Activated CD8-positive, alpha-beta memory T cell treated with anti-CD3 and anti-CD28 coated beads, Interleukin-2, amount 10 ng/mL, durations not matched to agents 7 days and 5 days (primary cell): ENCODE measurements around the gene TJAP1. TPM values are rescaled to one million over a fixed set of nuclear protein-coding genes. Genes with fewer than 3 reads are reported as not detected.

Experiments
- ATAC-seq: fragments of 150-1000 bp; cut with Tn5 transposase; one replicate; pipeline ENCODE4 v1.10.0; 2021; ENCODE audit warnings: moderate library complexity
- CTCF ChIA-PET: fragments of 350-600 bp; sonication (Branson Sonifier 250); formaldehyde crosslinking; loops from one replicate; lab custom pipeline; 2021; ENCODE audit warnings: antibody characterized with exemption; lab: Charles Lee
- DNase-seq: peaks from one replicate; pipeline ENCODE4 v3.0.0-alpha.2; 2020
- H3K27ac Mint-ChIP-seq: one replicate; pipeline ENCODE4 v1.8.0; 2021; ENCODE audit warnings: mild to moderate bottlenecking, mixed read lengths
- H3K27me3 Mint-ChIP-seq: one replicate; pipeline ENCODE4 v1.8.0; 2021; ENCODE audit warnings: mixed read lengths
- H3K36me3 Mint-ChIP-seq: one replicate; pipeline ENCODE4 v1.8.0; 2021; ENCODE audit warnings: mild to moderate bottlenecking, mixed read lengths
- H3K4me1 Mint-ChIP-seq: one replicate; pipeline ENCODE4 v1.8.0; 2021; ENCODE audit warnings: mixed read lengths
- H3K4me3 Mint-ChIP-seq: one replicate; pipeline ENCODE4 v1.8.0; 2021; ENCODE audit warnings: mild to moderate bottlenecking, moderate library complexity, mixed read lengths
- H3K9me3 Mint-ChIP-seq: one replicate; pipeline ENCODE4 v1.8.0; 2022; ENCODE audit warnings: low read depth, mixed read lengths
- total RNA-seq, 2 experiments: library from RNA; stranded (reverse); gene quantifications; one replicate each; pipeline ENCODE4 v1.2.3, GENCODE V29; 2021

Gene TJAP1
- total RNA-seq, 2 experiments from 2014 or later: 41.1 to 41.8 TPM

DNA sequence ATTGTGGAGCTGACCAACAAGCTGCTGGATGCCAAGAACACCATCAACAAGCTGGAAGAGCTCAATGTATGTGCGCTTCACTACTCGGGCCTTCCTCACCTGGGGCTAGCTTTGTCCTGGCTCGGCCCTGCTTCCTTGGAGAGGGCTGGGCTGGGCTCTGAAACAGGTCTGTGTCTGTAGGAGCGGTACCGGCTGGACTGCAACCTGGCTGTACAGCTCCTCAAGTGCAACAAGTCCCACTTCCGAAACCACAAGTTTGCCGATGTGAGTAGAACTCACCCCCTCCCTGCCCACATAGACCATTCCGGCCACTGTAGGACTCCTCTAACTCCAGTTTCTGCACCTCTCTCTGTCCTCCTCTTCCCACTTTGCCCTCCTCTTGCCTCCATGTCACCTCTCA lies 26.1 kb downstream of the TJAP1 start:
- Mint-ChIP-seq H3K36me3 (peaks cover 12% of the 10 kb centered on the region), H3K9me3 (no peaks in the 10 kb centered on the region), H3K27me3 (peaks cover 8% of the 10 kb centered on the region), H3K4me3 (no peak overlapping the region), H3K27ac (no peak overlapping the region), H3K4me1 (peaks cover 8% of the 10 kb centered on the region)
- ATAC-seq (no peak), DNase-seq (no peak)
- CTCF ChIA-PET: interaction anchor here (0.7 to 5.0 kb wide), 6 partner anchors 8 to 240 kb away, joined by 3 to 34 read pairs (median 3); partner anchors contain the start of genes CRIP3, DLK2, POLR1C and YIPF3

DNA sequence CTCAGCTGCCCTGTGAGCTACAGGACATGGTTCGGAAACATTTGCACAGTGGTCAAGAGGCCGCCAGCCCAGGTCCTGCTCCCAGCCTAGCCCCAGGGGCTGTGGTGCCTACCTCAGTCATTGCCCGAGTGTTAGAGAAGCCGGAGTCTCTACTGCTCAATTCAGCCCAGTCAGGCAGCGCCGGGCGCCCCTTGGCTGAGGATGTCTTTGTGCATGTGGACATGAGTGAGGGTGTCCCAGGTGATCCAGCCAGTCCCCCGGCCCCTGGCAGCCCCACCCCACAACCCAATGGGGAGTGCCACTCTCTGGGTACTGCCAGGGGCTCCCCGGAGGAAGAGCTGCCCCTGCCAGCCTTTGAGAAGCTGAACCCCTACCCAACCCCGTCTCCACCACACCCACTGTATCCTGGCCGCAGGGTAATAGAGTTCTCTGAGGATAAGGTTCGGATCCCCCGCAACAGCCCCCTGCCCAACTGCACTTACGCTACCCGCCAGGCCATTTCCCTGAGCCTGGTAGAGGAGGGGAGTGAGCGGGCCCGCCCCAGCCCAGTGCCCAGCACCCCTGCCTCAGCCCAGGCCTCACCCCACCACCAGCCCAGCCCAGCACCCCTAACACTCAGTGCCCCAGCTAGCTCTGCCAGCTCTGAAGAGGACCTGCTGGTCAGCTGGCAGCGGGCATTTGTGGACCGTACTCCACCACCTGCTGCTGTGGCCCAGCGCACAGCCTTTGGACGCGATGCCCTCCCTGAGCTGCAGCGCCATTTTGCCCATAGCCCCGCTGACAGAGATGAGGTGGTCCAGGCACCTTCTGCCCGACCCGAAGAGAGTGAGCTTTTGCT lies 27.6 kb downstream of the TJAP1 start:
- H3K27me3 Mint-ChIP-seq: peaks cover 18% of the 10 kb centered on the region
- ATAC-seq (no peak), DNase-seq (no peak)
- CTCF ChIA-PET: interaction anchor here (0.9 to 5.8 kb wide), 15 partner anchors 12 to 492 kb away, joined by 3 to 48 read pairs (median 8); partner anchors contain the start of genes DLK2, MEA1, POLR1C and TJAP1
- H3K4me1 Mint-ChIP-seq: peaks cover 15% of the 10 kb centered on the region
- H3K9me3 Mint-ChIP-seq: no peaks in the 10 kb centered on the region
- H3K4me3 Mint-ChIP-seq: no peak overlapping the region
- peaks cover 14% of the 10 kb centered on the region for H3K36me3 Mint-ChIP-seq
- peak overlapping the region; percentile 52 for H3K27ac Mint-ChIP-seq

DNA sequence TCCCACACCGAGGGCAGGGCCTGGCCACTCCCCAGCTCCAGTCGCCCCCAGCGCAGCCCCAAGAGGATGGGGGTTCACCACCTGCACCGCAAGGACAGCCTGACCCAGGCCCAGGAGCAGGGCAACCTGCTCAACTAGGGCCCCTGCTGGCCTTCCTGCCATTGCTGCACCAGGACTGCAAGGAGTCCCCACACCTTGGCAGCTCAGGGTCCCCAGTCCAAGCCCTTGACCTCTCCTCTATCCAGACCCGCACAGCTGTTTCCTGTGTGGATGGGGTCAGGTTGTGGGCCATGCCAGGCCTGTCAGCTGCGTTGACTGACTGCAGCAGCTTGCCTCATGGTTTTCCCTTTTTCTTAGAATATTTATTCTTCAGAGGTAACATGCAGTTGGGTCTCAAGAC lies 28.3 kb downstream of the TJAP1 start:
- H3K4me3 Mint-ChIP-seq: no peak overlapping the region
- ATAC-seq (no peak), DNase-seq (no peak)
- CTCF ChIA-PET: interaction anchor here (0.9 to 5.8 kb wide), 33 partner anchors 7 to 492 kb away, joined by 3 to 48 read pairs (median 7); partner anchors contain the start of genes ABCC10, CRIP3, DLK2 and DNPH1
- H3K27ac Mint-ChIP-seq: peak overlapping the region; percentile 65
- peaks cover 13% of the 10 kb centered on the region for H3K36me3 Mint-ChIP-seq
- H3K4me1 Mint-ChIP-seq: peaks cover 17% of the 10 kb centered on the region
- no peaks in the 10 kb centered on the region for H3K9me3 Mint-ChIP-seq
- peaks cover 18% of the 10 kb centered on the region for H3K27me3 Mint-ChIP-seq

DNA sequence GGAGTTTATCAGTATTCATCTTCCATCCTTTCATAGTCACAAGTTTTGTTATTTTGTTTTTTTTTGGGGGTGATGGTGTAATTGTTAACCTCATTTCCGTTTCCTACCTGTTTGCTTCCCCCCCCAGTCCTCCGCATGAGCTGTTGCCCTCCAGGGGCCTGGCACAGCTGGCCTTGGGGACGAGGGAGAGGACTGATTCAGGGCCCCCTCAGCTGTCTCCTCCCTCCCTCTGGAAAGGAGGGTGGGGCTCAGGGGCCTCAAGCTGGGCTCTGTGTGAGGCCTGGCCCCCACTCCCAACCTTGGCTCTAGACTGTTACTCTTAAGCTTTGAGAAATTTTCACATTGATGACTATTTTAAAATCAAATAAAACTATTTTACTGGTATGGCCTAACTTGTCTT lies 28.8 kb downstream of the TJAP1 start:
- no peak for ATAC-seq
- Mint-ChIP-seq H3K4me1 (peaks cover 17% of the 10 kb centered on the region), H3K9me3 (no peaks in the 10 kb centered on the region), H3K27me3 (peaks cover 18% of the 10 kb centered on the region), H3K4me3 (no peak overlapping the region), H3K27ac (peak overlapping the region; percentile 65), H3K36me3 (peaks cover 13% of the 10 kb centered on the region)
- CTCF ChIA-PET: interaction anchor here (0.6 to 5.8 kb wide), 36 partner anchors 8 to 513 kb away, joined by 3 to 48 read pairs (median 6); partner anchors contain the start of genes ABCC10, CRIP3, DLK2 and DNPH1
- DNase-seq: no peak

DNA sequence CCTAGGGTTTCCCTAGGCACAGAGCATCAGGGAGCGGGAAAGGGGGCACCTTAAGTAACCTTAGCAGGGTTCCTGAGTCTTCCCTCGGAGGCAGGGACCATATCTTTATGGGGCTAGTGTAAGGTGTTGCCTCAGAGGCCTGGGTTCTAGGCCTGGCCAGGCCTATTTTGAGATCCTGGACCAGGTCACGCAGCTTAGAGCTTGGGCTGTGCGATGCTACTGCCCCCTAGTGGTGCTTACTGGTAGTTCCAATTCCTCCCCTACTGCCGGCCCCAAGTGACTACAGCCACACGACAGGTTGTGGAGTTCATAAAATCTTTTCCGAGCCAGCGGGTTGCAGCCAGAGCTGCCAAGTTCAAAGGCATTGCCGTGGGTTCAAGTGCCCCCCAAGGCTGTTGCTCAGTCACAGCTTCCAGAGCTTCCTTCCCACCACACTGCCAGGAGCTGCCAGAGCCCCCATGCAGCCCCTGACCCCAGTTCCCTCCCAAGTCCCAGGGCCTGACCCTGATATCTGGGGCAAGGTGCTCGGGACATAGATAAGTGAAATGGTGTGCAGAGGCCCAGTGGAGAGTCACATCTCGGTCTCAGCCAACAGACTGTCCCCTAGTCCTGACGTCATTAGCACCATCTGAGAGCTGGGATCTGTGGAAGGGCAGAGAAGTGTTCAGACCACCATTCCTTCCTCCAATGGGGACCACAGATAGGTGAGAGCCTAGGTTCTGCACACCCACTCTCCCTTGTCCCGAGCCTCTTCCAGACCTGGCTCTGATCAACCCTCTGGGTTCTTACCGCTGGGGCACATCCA lies 29.5 kb downstream of the TJAP1 start:
- peaks cover 18% of the 10 kb centered on the region for H3K27me3 Mint-ChIP-seq
- H3K9me3 Mint-ChIP-seq: no peaks in the 10 kb centered on the region
- CTCF ChIA-PET: interaction anchor here (0.6 to 5.8 kb wide), 41 partner anchors 8 to 514 kb away, joined by 3 to 48 read pairs (median 5); partner anchors contain the start of genes ABCC10, CRIP3, DLK2 and DNPH1
- peaks cover 17% of the 10 kb centered on the region for H3K4me1 Mint-ChIP-seq
- peak overlapping the region; percentile 20 for H3K27ac Mint-ChIP-seq
- DNase-seq: peak; percentile 86
- H3K36me3 Mint-ChIP-seq: peaks cover 15% of the 10 kb centered on the region
- H3K4me3 Mint-ChIP-seq: no peak overlapping the region
- peak; percentile 68 for ATAC-seq

DNA sequence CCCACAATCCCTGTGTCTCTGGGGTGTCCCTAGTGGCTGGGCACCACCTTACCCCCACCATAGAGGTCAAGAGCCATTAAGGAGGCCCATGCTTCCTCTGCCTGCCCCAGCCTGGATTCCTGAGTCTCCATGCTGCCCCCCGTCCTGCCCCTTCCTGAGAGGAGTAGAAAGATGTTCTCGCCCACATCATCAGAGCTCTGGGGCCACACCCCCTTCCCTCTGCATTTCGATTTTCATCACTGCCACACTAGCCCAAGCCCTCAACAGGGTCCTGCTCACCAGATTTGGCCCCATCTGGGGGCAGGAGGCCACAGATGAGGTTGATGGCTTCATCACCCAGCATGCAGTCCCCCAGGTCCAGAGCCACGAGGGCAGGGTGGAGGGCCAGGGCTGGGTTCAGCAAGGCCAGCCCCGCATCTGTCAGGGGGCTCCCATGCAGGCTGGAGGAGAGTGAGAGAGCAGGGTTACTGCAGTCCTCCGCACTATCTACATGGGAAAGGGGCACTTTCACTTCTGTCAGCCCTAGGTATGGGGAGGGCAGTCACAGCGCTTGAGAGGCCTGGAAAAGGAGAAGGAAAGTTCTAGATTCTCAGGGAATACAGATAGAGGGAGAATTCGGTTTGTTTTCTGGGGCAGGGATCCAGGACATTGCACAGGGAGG lies 31.2 kb downstream of the TJAP1 start:
- DNase-seq: no peak
- H3K27ac Mint-ChIP-seq: no peak overlapping the region
- no peak for ATAC-seq
- peaks cover 18% of the 10 kb centered on the region for H3K27me3 Mint-ChIP-seq
- CTCF ChIA-PET: interaction anchor here (0.9 to 5.8 kb wide), 9 partner anchors 8 to 246 kb away, joined by 3 to 48 read pairs (median 13); partner anchors contain the start of genes DLK2, POLR1C and YIPF3
- H3K9me3 Mint-ChIP-seq: no peaks in the 10 kb centered on the region
- peaks cover 17% of the 10 kb centered on the region for H3K4me1 Mint-ChIP-seq
- H3K36me3 Mint-ChIP-seq: peaks cover 20% of the 10 kb centered on the region
- H3K4me3 Mint-ChIP-seq: peak overlapping the region; percentile 45

DNA sequence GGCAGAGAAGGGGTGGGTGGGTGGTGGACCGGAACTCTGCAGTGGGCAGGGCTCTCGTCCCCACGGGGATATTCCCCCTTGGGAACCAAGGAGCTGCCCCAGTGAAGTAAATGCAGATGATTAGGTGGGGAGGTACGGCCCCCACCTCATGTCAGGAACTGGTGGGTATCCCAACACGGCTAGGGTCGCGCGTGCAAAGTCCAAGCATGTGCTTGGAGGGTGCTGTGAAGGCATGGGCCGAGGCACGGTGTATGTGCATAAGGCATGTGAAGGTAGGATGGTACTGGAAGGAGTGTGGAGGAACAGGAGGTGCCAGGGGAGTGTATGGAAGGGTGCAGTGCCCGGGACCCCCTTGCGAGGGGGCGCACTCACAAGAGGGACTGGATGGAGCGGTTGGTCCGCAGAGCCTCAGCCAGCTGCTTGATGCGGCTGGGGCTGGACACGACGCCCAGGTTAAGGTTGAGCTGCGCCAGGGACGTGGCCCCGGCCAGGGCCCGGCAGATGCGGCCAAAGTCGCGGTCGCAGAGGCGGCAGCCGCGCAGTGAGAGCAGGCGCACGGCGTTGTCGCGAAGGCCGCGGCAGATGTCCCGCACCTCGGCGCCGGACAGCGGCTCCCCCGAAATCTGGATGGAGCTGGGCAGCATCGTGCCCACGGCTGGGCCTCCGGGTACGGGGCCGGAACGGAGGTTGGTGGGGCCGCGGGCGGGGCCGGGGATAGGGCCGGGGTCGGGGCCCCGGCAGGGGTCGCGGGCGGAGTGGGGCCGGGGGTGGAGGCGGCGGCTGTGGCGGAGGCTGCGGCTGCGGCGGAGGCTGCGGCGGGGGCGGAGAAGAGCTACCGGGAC lies 32.0 kb downstream of the TJAP1 start:
- no peak overlapping the region for H3K27ac Mint-ChIP-seq
- no peak for ATAC-seq
- peaks cover 20% of the 10 kb centered on the region for H3K4me1 Mint-ChIP-seq
- H3K36me3 Mint-ChIP-seq: peaks cover 21% of the 10 kb centered on the region
- peak overlapping the region; percentile 76 for H3K4me3 Mint-ChIP-seq
- peaks cover 18% of the 10 kb centered on the region for H3K27me3 Mint-ChIP-seq
- DNase-seq: no peak
- H3K9me3 Mint-ChIP-seq: no peaks in the 10 kb centered on the region
- CTCF ChIA-PET: interaction anchor here (1.0 to 5.8 kb wide), 10 partner anchors 16 to 324 kb away, joined by 3 to 48 read pairs (median 3); partner anchors contain the start of gene DLK2

DNA sequence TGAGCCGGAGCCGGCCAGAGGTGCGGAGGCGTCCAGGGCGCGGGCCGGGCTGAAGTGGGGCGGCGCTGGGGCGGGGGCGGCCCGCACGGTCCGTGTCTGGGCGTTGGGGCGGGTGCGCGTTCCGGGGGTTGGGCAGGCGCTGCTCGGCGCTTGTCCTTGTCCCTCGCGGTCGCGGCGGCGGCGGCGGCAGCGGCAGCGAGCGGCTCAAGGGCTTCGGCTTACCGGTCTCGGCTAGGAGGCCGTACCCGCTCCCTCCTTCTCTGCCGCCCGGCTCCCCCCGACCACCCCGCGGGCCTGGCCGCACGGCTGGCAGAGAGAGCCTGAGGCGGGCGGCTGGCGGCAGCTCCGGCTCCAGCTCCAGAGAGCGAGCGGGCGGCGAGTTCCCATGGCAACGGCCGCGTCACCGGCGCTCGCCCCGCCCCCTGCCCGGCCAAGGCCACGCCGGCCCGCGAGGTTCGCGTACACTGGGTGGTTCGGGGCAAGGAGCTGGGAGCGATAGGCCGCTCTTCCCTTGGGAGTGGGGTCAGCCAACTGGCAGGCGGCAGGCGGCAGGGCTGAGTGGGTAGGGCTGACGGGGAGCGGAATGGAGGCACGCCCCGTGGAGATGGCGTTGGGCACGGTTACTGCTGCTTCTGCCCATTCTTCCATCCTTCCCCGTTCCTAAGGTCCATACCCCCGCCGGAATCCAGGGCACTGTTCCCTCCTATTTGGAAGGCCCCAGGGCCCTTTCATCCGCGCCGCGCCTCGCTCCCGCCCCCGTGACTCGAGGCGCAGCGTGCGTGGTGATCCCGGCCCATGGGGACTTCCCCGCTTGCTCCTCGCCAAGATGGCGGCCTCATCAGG lies 32.8 kb downstream of the TJAP1 start, which contains the start of gene LRRC73:
Gene LRRC73, minus strand, starts transcription at position 363 of the 843 bp plus-strand sequence. CDS start 561 bp downstream, outside the sequence.
- Mint-ChIP-seq H3K4me1 (peaks cover 27% of the 10 kb centered on the region), H3K4me3 (peak within 1 kb of the TSS; percentile 76), H3K27ac (no peak within 1 kb of the TSS), H3K9me3 (no peaks in the 10 kb centered on the region), H3K36me3 (peaks cover 27% of the 10 kb centered on the region), H3K27me3 (peaks cover 18% of the 10 kb centered on the region)
- CTCF ChIA-PET: interaction anchor here (0.7 to 5.8 kb wide), 9 partner anchors 16 to 325 kb away, joined by 3 to 45 read pairs (median 3); partner anchors contain the start of gene MRPS18A
- DNase-seq: peak; percentile 80
- peak; percentile 81 for ATAC-seq

DNA sequence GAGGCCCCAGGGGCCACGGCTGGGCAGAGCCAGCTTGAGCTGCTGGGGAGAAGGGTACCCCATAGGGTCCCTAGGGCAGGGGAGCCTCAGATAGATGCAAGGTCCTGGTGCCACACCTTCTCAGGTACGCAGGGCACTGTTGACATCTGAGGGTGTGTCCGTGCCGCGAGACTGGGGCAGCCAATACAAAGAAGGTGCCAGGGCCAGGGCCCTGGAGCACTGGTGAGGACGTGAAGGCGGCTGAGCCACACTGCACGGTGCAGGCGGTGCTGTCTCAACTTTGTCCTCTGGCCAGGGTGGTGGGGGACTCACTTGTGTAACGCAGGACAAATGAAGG lies 33.4 kb downstream of the TJAP1 start:
- DNase-seq (no peak), ATAC-seq (no peak)
- Mint-ChIP-seq H3K36me3 (peaks cover 29% of the 10 kb centered on the region), H3K27ac (no peak overlapping the region), H3K27me3 (peaks cover 18% of the 10 kb centered on the region), H3K4me1 (peaks cover 33% of the 10 kb centered on the region), H3K9me3 (no peaks in the 10 kb centered on the region), H3K4me3 (peak overlapping the region; percentile 56)
- CTCF ChIA-PET: no interaction called here

DNA sequence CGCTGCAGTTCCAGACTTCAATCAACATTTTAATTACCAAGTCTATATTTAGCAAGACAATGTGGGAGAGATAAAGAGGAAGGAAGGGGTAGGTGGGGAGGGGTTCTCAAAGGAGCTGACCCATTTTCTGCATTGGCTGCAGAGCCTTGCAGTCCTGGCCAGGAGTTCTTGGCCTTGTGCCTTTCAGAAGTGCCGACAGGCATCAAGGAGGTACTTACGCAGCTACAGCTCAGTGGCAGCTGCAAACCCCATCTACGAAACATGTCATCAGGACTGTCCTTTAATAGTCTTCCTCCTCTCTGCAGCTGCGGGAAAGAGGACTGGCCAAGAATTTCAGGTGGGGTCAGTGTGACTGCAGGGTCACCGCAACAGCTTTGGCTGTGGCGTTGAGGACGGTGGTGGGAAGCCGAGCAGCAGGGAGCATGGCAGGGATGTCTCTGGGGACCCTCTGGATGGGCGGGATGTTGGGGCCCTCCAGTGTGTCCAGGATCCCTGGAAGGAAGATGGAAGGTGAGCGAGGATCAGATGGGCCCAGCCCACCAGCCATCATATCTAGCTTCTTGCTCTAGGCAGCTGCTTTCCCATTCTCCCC lies 34.5 kb downstream of the TJAP1 start:
- peaks cover 29% of the 10 kb centered on the region for H3K36me3 Mint-ChIP-seq
- H3K4me1 Mint-ChIP-seq: peaks cover 31% of the 10 kb centered on the region
- no peak overlapping the region for H3K27ac Mint-ChIP-seq
- peaks cover 18% of the 10 kb centered on the region for H3K27me3 Mint-ChIP-seq
- H3K9me3 Mint-ChIP-seq: no peaks in the 10 kb centered on the region
- CTCF ChIA-PET: interaction anchor here (0.7 to 1.2 kb wide), 2 partner anchors 59 to 248 kb away, joined by 3 to 4 read pairs; no protein-coding TSS in a partner anchor
- ATAC-seq (no peak), DNase-seq (no peak)
- H3K4me3 Mint-ChIP-seq: no peak overlapping the region

DNA sequence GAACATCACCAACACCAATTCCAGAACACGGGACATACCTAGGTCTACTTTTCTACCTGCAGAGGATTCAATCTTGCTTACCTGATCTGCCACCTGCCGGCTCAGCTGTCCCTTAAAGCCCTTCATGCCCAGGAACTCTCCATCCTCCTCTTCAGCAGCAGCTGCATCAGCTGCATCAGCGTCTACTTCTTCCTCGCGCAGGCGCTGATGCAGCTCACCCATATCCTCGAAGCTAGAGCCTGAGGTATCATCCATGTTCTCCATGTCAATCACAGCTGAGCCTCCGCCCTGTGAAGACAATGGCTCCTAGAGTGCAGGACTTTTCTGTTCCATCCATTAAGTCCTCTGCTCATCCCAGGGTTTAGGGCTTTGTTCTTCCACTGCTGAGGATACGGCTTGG lies 38.4 kb downstream of the TJAP1 start:
- H3K36me3 Mint-ChIP-seq: peaks cover 38% of the 10 kb centered on the region
- no peak for ATAC-seq
- H3K4me3 Mint-ChIP-seq: no peak overlapping the region
- no peak overlapping the region for H3K27ac Mint-ChIP-seq
- DNase-seq: no peak
- H3K27me3 Mint-ChIP-seq: no peaks in the 10 kb centered on the region
- peaks cover 22% of the 10 kb centered on the region for H3K4me1 Mint-ChIP-seq
- CTCF ChIA-PET: interaction anchor here (0.6 to 4.1 kb wide), 3 partner anchors 10 to 75 kb away, joined by 3 to 34 read pairs (median 3); no protein-coding TSS in a partner anchor
- no peaks in the 10 kb centered on the region for H3K9me3 Mint-ChIP-seq
